Neutrophil (primary cell): ENCODE data around the gene CEMIP.

Experiments
- H3K27ac ChIP-seq: fragments of 200-600 bp; sonication (generic); 2 replicates; pipeline ENCODE4 v1.5.1; 2016; ENCODE audit warnings: mild to moderate bottlenecking, moderate library complexity
- H3K27me3 ChIP-seq: fragments of 200-600 bp; sonication (generic); 2 replicates; pipeline ENCODE4 v1.6.0; 2016; ENCODE audit warnings: mild to moderate bottlenecking
- H3K36me3 ChIP-seq: fragments of 200-600 bp; sonication (generic); 2 replicates; pipeline ENCODE4 v1.5.1; 2017
- H3K4me1 ChIP-seq, 2 experiments: fragments of 200-600 bp in 1 of 2; sonication (generic) in 1 of 2; 1 replicate in 1 of 2; 2 replicates in 1 of 2; pipeline versions ENCODE4 v1.5.1 to v1.6.1; 2013 to 2016; ENCODE audit warnings: low read depth in 1 of 2, low read length in 1 of 2, mild to moderate bottlenecking in 1 of 2, moderate library complexity in 1 of 2; ENCODE audit not compliant: control insufficient read depth in 1 of 2, insufficient read depth in 1 of 2
- H3K4me3 ChIP-seq, 2 experiments: fragments of 200-600 bp in 1 of 2; sonication (generic) in 1 of 2; 1 replicate in 1 of 2; 2 replicates in 1 of 2; pipeline ENCODE4 v1.5.1; 2013 to 2016; ENCODE audit warnings: low read depth in 1 of 2, low read length in 1 of 2, mild to moderate bottlenecking in 1 of 2, moderate library complexity in 1 of 2
- H3K9me3 ChIP-seq: fragments of 200-600 bp; sonication (generic); 2 replicates; pipeline ENCODE4 v1.5.1; 2016
- TF ChIP-seq, protein P1 (sequence below): fragments of 200-600 bp; sonication (generic); IDR thresholded peaks from 2 replicates; pipeline ENCODE4 v1.5.1; 2016; ENCODE audit warnings: antibody characterized with exemption

Gene CEMIP

DNA sequence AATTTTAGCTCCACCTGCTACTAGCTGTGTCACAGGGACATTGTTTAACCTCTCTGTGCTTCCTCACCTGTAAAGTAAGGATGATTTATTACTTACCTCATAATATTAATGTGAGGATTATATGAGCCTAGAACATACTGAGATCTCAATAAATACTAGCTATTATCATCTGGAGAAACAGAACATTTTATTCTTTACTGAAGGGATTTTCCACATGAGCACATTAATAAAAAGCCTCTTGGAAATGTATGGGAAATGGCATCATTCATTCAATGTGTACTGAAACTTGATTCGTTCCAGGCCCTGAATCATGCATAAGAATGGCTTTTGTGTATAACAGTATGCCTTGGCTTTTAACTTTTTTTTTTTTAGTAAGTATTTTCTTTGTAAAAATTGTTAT, 11.0 kb upstream of the CEMIP start:
- Histone ChIP-seq H3K36me3 (no peaks in the 10 kb centered on the region), H3K27me3 (peaks cover under 1% of the 10 kb centered on the region), H3K27ac (no peak overlapping the region), H3K4me1 (no peaks in the 10 kb centered on the region), H3K4me3 (no peak overlapping the region), H3K9me3 (no peaks in the 10 kb centered on the region)
- TF ChIP-seq, protein P1, sequence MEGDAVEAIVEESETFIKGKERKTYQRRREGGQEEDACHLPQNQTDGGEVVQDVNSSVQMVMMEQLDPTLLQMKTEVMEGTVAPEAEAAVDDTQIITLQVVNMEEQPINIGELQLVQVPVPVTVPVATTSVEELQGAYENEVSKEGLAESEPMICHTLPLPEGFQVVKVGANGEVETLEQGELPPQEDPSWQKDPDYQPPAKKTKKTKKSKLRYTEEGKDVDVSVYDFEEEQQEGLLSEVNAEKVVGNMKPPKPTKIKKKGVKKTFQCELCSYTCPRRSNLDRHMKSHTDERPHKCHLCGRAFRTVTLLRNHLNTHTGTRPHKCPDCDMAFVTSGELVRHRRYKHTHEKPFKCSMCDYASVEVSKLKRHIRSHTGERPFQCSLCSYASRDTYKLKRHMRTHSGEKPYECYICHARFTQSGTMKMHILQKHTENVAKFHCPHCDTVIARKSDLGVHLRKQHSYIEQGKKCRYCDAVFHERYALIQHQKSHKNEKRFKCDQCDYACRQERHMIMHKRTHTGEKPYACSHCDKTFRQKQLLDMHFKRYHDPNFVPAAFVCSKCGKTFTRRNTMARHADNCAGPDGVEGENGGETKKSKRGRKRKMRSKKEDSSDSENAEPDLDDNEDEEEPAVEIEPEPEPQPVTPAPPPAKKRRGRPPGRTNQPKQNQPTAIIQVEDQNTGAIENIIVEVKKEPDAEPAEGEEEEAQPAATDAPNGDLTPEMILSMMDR = no peak

DNA sequence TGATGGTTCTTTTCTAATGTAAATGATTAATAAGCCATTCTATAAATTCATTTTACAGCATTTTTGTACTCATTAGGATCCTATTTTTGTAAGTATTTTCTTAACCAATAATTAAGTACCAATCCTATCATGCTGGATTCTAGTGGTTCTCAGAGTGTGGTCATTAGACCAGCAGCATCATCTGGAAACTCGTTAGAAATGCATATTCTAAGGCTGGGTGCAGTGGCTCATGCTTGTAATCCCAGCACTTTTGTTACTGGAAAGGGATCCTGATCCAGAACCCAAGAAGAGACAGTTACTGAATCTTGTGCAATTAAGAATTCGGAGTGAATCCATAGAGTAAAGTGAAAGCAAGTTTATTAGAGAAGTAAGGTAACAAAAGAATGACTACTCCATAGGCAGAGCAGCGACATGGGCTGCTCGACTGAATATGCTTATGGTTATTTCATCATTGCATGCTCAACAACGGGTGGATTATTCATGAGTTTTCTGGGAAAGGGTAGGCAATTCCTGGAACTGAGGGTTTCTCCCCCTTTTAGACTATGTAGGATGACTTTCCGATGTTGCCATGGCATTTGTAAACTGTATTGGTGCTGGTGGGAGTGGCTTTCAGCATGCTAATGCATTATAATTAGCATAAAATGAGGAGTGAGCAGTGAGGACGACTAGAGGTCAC, 9.9 kb upstream of the CEMIP start:
- Histone ChIP-seq H3K27me3 (peaks cover 8% of the 10 kb centered on the region), H3K27ac (no peak overlapping the region)

DNA sequence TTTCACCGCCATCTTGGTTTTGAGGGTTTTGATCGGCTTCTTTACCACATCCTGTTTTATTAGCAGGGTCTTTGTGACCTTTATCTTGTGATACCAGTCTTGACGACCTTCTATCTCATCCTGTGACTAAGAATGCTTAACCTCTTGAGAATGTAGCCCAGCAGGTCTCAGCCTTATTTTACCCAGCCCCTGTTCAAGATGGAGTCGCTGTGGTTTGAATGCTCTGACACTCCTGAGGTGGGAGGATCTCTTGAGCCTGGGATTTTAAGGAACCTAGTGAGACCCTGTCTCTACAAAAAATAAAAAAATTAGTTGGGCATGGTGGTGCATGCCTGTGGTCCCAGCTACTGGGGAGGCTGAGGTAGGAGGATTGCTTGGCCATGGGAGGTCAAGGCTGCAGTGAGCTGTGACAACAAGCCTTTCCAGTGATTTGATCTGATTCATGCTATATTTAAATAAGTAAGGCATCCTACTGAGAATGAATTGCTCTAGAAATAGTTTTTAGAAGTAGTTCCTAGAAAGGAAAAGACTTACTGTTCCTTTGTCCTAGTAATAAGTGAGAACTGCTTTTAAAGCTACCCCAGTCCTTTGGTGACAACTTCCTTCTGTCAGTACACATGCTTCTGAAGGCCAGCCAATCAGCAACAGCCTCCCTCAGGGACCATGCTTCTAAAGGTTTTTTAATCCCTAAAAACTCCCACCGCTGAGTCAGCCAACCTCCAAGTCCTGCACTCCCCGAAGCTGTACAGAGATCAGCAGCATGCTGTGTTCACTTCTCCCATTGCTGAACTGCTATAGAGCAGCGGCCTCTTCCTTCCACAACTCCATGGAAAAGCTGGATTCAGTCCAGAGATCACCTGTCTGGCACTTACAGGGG, 9.1 kb upstream of the CEMIP start:
- TF ChIP-seq, protein P1 = no peak
- Histone ChIP-seq H3K27me3 (peaks cover 8% of the 10 kb centered on the region), H3K4me3 (no peak overlapping the region), H3K36me3 (no peaks in the 10 kb centered on the region), H3K27ac (no peak overlapping the region), H3K9me3 (no peaks in the 10 kb centered on the region), H3K4me1 (no peaks in the 10 kb centered on the region)

More for the DNA sequence above, 9.9 kb upstream of the CEMIP start:
- Histone ChIP-seq H3K4me1 (no peaks in the 10 kb centered on the region), H3K4me3 (no peak overlapping the region), H3K36me3 (no peaks in the 10 kb centered on the region), H3K9me3 (no peaks in the 10 kb centered on the region)
- TF ChIP-seq, protein P1 = no peak

DNA sequence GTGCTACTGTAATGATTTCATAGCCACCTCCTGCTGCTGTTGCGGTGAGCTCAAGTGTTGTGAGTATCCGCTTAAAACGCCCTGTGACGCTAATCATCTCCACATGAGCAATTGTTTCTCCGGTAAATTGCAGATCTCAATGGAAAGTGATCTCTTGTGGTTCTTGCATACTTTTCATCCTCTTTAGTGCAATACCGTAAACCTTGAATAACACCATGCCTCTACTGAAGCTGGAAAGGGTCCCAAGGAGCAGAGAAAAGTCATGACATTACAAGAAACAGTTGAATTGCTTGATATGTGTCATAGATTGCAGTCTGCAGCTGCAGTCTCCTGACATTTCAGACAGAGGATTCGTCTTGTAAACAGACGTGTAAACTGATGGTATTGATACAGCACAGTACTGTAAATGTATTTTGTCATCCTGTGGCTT, 6.0 kb upstream of the CEMIP start:
- H3K27ac ChIP-seq = no peak overlapping the region
- peaks cover 24% of the 10 kb centered on the region for H3K27me3 ChIP-seq
- TF ChIP-seq, protein P1 = no peak
- H3K9me3 ChIP-seq = no peaks in the 10 kb centered on the region
- no peaks in the 10 kb centered on the region for H3K4me1 ChIP-seq
- H3K36me3 ChIP-seq = no peaks in the 10 kb centered on the region
- no peak overlapping the region for H3K4me3 ChIP-seq

DNA sequence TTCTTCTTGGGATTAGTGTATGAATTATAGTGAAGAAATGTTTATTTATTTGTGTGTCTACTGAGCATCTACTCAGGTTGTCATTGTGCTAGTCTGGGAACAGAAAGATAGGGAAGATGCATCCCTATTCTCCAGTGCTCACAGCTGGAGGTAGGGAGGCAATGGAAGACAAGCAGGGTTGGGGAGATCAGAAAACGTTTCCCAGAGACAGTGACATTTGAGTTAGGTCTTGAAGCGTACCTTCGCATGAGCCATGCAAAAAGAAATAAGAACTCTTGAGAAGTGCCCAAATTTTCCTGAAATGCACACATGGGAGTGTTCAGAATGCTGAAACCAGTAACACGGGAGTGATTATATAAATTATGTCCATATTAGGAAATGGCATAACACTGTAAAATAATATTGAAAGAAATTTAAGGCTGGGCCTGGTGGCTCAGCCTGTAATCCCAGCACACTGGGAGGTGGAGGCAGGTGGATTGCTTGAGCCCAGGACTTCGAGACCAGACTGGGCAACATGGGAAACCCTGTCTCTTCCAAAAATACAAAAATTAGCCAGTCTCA, 5.3 kb upstream of the CEMIP start:
- no peaks in the 10 kb centered on the region for H3K9me3 ChIP-seq
- peaks cover 31% of the 10 kb centered on the region for H3K27me3 ChIP-seq
- no peaks in the 10 kb centered on the region for H3K36me3 ChIP-seq
- H3K4me3 ChIP-seq = no peak overlapping the region
- H3K4me1 ChIP-seq = peaks cover 0 to 1% of the 10 kb centered on the region in 2 experiments
- TF ChIP-seq, protein P1 = no peak
- H3K27ac ChIP-seq = no peak overlapping the region
